B cell (primary cell): ENCODE data around the gene PAPSS2.

Source experiments
- CTCF ChIP-seq: fragments of 200-600 bp; IDR thresholded peaks from one replicate; pipeline ENCODE4 v1.8.0; 2022; ENCODE audit warnings: antibody characterized with exemption, mild to moderate bottlenecking
- EZH2 ChIP-seq: IDR thresholded peaks from 2 replicates; pipeline ENCODE4 v1.6.1; 2012; ENCODE audit warnings: borderline replicate concordance, low read depth, mild to moderate bottlenecking, moderate library complexity, low read length; ENCODE audit not compliant: insufficient read depth, poor library complexity, severe bottlenecking

GRCh38 chr10:87757685-87758084 is 98.0 kb downstream of the PAPSS2 start:
- TF ChIP-seq CTCF = no peak
- TF ChIP-seq EZH2 = no peak
